ENCODE data around the gene FIBCD1. TPM values are rescaled to one million over a fixed set of nuclear protein-coding genes. Genes with fewer than 3 reads are reported as not detected.

FIBCD1 gene
- total and polyA plus RNA-seq, 2 experiments from 2014 or later, result 20.2 to 23.7 TPM

DNA sequence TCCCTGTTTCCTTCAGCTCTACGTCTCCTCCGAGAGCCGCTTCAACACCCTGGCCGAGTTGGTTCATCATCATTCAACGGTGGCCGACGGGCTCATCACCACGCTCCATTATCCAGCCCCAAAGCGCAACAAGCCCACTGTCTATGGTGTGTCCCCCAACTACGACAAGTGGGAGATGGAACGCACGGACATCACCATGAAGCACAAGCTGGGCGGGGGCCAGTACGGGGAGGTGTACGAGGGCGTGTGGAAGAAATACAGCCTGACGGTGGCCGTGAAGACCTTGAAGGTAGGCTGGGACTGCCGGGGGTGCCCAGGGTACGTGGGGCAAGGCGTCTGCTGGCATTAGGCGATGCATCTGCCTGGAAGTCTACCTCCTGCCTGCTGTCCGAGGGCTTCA is 76.3 kb downstream of the FIBCD1 start:
- Histone ChIP-seq H3K4me2 (ENCODE audit: unreplicated experiment) (no peak overlapping the region), H3K79me2 (ENCODE audit: insufficient read depth) (peaks cover 92% of the 10 kb centered on the region), H3K4me3 (no peak overlapping the region), H3K9me3 (ENCODE audit: low read depth) (no peaks in the 10 kb centered on the region), H3K4me1 (ENCODE audit: insufficient read depth) (peaks cover 56% of the 10 kb centered on the region), H3K27ac (peak overlapping the region; percentile 92), H3K9ac (no peak overlapping the region), H3K36me3 (ENCODE audit: low read depth) (peaks cover 11% of the 10 kb centered on the region; the same call in 1 of the 2 replicates), H3F3A (ENCODE audit: insufficient read depth) (peaks cover 67% of the 10 kb centered on the region), H3K9me2 (ENCODE audit: insufficient read depth) (no peaks in the 10 kb centered on the region), H3K27me3 (replicated peaks; ENCODE audit: insufficient read depth) (no peaks in the 10 kb centered on the region), H4K20me1 (ENCODE audit: insufficient read depth) (no peaks in the 10 kb centered on the region), H2AFZ (no peak overlapping the region)
- WGBS, 2 experiments (ENCODE audit: low coverage in 1 of 2, low lambda C conversion rate in 2 of 2, missing lambda C conversion rate in 2 of 2), result 86 to 89% methylated on average over 23 of the region's 23 CpGs
- no peak for DNase-seq
- no peak for TF ChIP-seq EZH2phosphoT487 (IDR thresholded peaks at IDR 0.05; ENCODE audit: insufficient read depth, low read depth)
- no peak for TF ChIP-seq EZH2 (IDR thresholded peaks at IDR 0.05; ENCODE audit: insufficient read depth, poor library complexity, severe bottlenecking)
- in situ Hi-C loops (cut with MboI), result loop anchor here (5.0 kb wide), 1 partner anchor 155 kb away; no protein-coding TSS in a partner anchor

DNA sequence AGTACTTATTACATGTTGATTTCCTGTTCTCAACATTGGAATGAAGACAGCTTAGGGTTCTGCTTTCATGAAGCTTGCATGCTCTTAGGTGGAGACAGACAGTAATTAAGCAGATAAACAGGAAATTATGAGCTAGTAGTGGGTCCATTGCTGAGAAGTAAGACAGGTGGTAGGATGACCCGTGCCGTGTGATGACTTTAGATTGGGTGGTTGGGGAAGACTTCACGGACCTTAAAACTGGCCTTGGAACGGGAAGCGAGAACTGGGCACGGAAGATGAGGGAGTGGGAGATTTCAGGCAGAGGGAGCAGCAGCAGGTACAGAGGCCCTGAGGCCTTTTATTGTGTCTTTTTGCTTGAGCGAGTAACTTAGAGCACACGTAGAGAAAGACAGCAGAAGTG is 76.8 kb downstream of the FIBCD1 start:
- Histone ChIP-seq H3K4me1 (ENCODE audit: insufficient read depth) (peaks cover 56% of the 10 kb centered on the region), H3F3A (ENCODE audit: insufficient read depth) (peaks cover 67% of the 10 kb centered on the region), H3K9me2 (ENCODE audit: insufficient read depth) (no peaks in the 10 kb centered on the region), H3K9me3 (ENCODE audit: low read depth) (no peaks in the 10 kb centered on the region), H3K4me3 (no peak overlapping the region), H2AFZ (no peak overlapping the region), H3K27me3 (replicated peaks; ENCODE audit: insufficient read depth) (no peaks in the 10 kb centered on the region), H3K36me3 (ENCODE audit: low read depth) (peaks cover 16% of the 10 kb centered on the region; the same call in 1 of the 2 replicates), H3K4me2 (ENCODE audit: unreplicated experiment) (peak overlapping the region; percentile 6), H4K20me1 (ENCODE audit: insufficient read depth) (no peaks in the 10 kb centered on the region), H3K27ac (peak overlapping the region; percentile 92), H3K9ac (peak overlapping the region; percentile 76; the same call in 1 of the 2 replicates), H3K79me2 (ENCODE audit: insufficient read depth) (peaks cover 92% of the 10 kb centered on the region)
- WGBS, 2 experiments (ENCODE audit: low coverage in 1 of 2, low lambda C conversion rate in 2 of 2, missing lambda C conversion rate in 2 of 2), result 86 to 87% methylated on average over 8 of the region's 8 CpGs
- TF ChIP-seq EZH2 (IDR thresholded peaks at IDR 0.05; ENCODE audit: insufficient read depth, poor library complexity, severe bottlenecking) (no peak), EZH2phosphoT487 (IDR thresholded peaks at IDR 0.05; ENCODE audit: insufficient read depth, low read depth) (no peak)
- DNase-seq, result no peak
- in situ Hi-C loops (cut with MboI), result loop anchor here (5.0 kb wide), 1 partner anchor 155 kb away; no protein-coding TSS in a partner anchor

DNA sequence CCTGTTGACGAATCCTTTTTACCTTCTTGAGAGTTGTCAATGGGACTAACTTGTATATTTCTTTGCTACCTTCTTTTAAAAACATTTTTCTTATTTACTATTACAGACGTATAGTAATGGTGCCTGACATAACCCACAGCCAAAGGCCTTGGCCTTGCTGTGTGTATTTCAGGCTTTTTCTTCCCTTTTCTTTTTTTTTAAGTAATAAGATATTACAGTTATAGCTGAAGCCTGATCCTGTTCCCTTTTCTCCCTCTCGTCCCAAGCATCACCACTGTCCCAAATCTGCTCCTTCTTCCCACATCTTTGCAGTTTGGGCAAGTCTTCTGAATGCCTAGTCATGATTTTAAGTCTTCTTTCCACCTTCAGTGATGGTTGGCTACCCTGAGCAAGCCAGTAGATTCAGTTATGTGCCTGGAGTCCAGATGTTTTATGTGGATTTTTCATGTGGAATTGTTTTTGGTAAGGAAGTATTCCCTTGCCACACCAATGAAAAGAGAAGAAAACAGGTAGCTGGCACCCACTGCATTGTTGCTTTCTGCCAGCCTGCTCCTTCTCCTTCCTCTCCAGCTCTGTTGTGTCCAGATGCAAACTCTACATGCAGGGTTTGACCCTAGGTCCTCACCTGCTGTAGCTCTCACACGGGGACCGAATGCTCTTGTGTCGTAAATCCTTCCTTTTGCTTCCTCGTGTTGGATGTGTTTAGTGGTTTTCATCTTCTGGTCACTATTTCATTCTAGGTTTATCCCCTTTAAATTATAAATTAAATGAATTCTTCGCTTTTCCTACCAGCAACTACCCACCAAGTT is 77.5 kb downstream of the FIBCD1 start:
- Histone ChIP-seq H3K4me3 (peak overlapping the region; percentile 32), H3K36me3 (ENCODE audit: low read depth) (peaks cover 22% of the 10 kb centered on the region), H3K4me1 (ENCODE audit: insufficient read depth) (peaks cover 53% of the 10 kb centered on the region), H4K20me1 (ENCODE audit: insufficient read depth) (no peaks in the 10 kb centered on the region), H2AFZ (no peak overlapping the region), H3K9me3 (ENCODE audit: low read depth) (no peaks in the 10 kb centered on the region), H3K79me2 (ENCODE audit: insufficient read depth) (peaks cover 92% of the 10 kb centered on the region), H3K4me2 (ENCODE audit: unreplicated experiment) (peak overlapping the region; percentile 79), H3K9me2 (ENCODE audit: insufficient read depth) (no peaks in the 10 kb centered on the region), H3K9ac (peak overlapping the region; percentile 76), H3K27ac (peak overlapping the region; percentile 92), H3K27me3 (replicated peaks; ENCODE audit: insufficient read depth) (no peaks in the 10 kb centered on the region), H3F3A (ENCODE audit: insufficient read depth) (peaks cover 67% of the 10 kb centered on the region)
- in situ Hi-C loops (cut with MboI), result loop anchor here (5.0 kb wide), 1 partner anchor 154 kb away; no protein-coding TSS in a partner anchor
- no peak for DNase-seq
- TF ChIP-seq EZH2phosphoT487 (IDR thresholded peaks at IDR 0.05; ENCODE audit: insufficient read depth, low read depth) (no peak), EZH2 (IDR thresholded peaks at IDR 0.05; ENCODE audit: insufficient read depth, poor library complexity, severe bottlenecking) (no peak)
- 53 to 58% methylated on average over 8 of the region's 8 CpGs for WGBS, 2 experiments (ENCODE audit: low coverage in 1 of 2, low lambda C conversion rate in 2 of 2, missing lambda C conversion rate in 2 of 2)

DNA sequence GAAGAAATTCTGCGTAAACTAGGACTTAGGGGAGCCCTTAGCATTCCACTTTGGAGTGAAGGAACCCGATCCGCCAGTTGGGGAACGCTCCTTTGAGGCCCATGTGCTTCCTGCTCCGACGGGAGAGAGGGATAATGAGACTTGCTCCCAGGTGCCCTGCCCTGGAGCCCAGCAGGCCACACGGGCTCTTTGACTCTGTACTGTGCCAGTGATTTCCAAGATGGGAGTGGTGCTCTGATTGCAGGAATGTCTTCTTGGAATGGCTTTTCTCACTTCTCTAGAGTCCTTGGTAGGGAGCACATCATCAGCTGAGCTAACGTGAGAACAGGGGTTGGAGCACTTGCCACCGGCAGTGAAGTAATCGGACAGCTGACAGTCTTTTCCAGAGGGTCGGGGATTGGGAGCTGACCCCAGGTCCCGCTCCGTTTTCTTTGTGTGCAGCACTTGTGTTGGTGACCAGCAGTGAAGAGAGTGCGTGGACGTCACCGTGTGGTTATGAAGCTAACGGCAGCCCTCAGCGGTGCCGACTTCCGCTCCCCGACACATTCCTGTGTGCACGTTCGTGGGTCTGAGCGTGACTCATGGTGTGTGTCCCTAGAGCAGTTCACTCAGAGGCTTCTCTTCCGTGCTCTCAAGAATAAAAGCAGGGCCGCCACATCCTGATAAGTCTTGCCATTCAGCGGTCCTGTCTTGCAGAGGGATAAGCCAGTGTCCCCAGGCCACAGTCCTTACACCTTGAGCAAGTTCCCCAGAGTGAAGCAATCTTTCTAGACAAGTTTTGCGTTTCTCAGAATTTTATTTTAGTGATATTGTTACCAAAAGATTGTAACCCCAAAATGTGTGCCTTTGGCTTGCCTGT is 78.4 kb downstream of the FIBCD1 start:
- Histone ChIP-seq H3K4me1 (ENCODE audit: insufficient read depth) (peaks cover 52% of the 10 kb centered on the region), H3K9me3 (ENCODE audit: low read depth) (no peaks in the 10 kb centered on the region), H3F3A (ENCODE audit: insufficient read depth) (peaks cover 62% of the 10 kb centered on the region), H2AFZ (no peak overlapping the region), H3K79me2 (ENCODE audit: insufficient read depth) (peaks cover 92% of the 10 kb centered on the region), H3K9me2 (ENCODE audit: insufficient read depth) (no peaks in the 10 kb centered on the region), H3K27ac (peak overlapping the region; percentile 92), H3K4me3 (peak overlapping the region; percentile 42), H3K4me2 (ENCODE audit: unreplicated experiment) (peak overlapping the region; percentile 79), H3K9ac (peak overlapping the region; percentile 76), H4K20me1 (ENCODE audit: insufficient read depth) (no peaks in the 10 kb centered on the region), H3K36me3 (ENCODE audit: low read depth) (peaks cover 27% of the 10 kb centered on the region), H3K27me3 (replicated peaks; ENCODE audit: insufficient read depth) (no peaks in the 10 kb centered on the region)
- in situ Hi-C loops (cut with MboI), result loop anchor here (5.0 kb wide), 1 partner anchor 153 kb away; no protein-coding TSS in a partner anchor
- DNase-seq, result peak; percentile 99
- TF ChIP-seq EZH2 (IDR thresholded peaks at IDR 0.05; ENCODE audit: insufficient read depth, poor library complexity, severe bottlenecking) (no peak), EZH2phosphoT487 (IDR thresholded peaks at IDR 0.05; ENCODE audit: insufficient read depth, low read depth) (no peak)
- 7 to 9% methylated on average over 28 of the region's 28 CpGs for WGBS, 2 experiments (ENCODE audit: low coverage in 1 of 2, low lambda C conversion rate in 2 of 2, missing lambda C conversion rate in 2 of 2)
